ENCODE measurements around the gene OCSTAMP. TPM values are rescaled to one million over a fixed set of nuclear protein-coding genes. Genes with fewer than 3 reads are reported as not detected.

OCSTAMP gene
- total and polyA plus RNA-seq, 2 experiments from 2014 or later = 0.32 to 0.45 TPM

DNA sequence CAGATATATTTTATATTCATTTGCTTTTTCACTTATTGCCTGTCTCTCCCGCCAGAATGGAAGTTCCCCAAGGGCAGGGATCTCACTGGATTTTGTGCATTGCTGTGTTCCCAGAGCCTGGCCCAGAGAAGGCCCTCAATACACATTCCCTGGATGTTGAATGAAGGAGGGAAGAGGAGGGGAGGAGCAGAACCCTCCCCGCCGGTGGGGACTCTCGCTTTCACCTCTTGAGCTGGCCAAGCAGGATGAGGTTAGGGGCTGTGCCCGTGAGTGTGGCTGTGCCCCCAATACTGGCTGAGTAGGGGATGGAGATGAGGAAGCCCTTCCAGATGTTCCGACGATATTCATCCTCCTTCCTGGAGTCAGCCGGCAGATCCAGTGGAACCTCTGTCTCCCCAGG is 45.5 kb upstream of the OCSTAMP start (continued):
- TF ChIP-seq, protein P1, sequence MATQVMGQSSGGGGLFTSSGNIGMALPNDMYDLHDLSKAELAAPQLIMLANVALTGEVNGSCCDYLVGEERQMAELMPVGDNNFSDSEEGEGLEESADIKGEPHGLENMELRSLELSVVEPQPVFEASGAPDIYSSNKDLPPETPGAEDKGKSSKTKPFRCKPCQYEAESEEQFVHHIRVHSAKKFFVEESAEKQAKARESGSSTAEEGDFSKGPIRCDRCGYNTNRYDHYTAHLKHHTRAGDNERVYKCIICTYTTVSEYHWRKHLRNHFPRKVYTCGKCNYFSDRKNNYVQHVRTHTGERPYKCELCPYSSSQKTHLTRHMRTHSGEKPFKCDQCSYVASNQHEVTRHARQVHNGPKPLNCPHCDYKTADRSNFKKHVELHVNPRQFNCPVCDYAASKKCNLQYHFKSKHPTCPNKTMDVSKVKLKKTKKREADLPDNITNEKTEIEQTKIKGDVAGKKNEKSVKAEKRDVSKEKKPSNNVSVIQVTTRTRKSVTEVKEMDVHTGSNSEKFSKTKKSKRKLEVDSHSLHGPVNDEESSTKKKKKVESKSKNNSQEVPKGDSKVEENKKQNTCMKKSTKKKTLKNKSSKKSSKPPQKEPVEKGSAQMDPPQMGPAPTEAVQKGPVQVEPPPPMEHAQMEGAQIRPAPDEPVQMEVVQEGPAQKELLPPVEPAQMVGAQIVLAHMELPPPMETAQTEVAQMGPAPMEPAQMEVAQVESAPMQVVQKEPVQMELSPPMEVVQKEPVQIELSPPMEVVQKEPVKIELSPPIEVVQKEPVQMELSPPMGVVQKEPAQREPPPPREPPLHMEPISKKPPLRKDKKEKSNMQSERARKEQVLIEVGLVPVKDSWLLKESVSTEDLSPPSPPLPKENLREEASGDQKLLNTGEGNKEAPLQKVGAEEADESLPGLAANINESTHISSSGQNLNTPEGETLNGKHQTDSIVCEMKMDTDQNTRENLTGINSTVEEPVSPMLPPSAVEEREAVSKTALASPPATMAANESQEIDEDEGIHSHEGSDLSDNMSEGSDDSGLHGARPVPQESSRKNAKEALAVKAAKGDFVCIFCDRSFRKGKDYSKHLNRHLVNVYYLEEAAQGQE (IDR thresholded peaks at IDR 0.05; ENCODE audit: unreplicated experiment) = no peak

DNA sequence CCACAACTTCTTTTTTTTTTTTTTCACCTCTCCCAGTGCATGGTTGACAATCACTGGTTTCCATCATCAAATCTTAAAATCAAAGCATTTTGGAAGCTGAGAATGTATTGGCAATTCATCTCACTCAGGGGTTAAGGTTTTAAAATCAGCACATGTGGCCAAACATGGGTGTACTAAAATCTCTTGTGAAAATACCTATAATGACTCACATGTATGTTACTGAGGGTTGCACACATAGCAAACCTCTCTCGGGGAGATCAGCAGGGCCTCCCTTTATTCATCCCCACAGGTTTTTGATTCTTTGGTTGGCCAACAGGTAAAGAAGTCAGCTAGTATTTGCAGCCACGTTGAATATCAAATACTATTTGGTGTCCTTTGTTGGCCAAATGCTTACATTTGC is 44.3 kb upstream of the OCSTAMP start:
- H3K27ac ChIP-seq (ENCODE audit: low read depth) = peak overlapping the region; percentile 83
- no peak overlapping the region for H3K4me3 Mint-ChIP-seq
- no peak for TF ChIP-seq JUNB (IDR thresholded peaks at IDR 0.05; ENCODE audit: unreplicated experiment)
- TF ChIP-seq EZH2phosphoT487 (IDR thresholded peaks at IDR 0.05; ENCODE audit: unreplicated experiment) = no peak
- TF ChIP-seq CREB1 (CRISPR knock-in tag; IDR thresholded peaks at IDR 0.05; ENCODE audit: low read depth) = no peak
- no peak for TF ChIP-seq STAT1 (IDR thresholded peaks at IDR 0.05; ENCODE audit: unreplicated experiment)
- TF ChIP-seq ZNF114 (CRISPR knock-in tag; IDR thresholded peaks at IDR 0.05) = no peak
- TF ChIP-seq, protein P1 (IDR thresholded peaks at IDR 0.05; ENCODE audit: unreplicated experiment) = no peak
- TF ChIP-seq, protein P2, sequence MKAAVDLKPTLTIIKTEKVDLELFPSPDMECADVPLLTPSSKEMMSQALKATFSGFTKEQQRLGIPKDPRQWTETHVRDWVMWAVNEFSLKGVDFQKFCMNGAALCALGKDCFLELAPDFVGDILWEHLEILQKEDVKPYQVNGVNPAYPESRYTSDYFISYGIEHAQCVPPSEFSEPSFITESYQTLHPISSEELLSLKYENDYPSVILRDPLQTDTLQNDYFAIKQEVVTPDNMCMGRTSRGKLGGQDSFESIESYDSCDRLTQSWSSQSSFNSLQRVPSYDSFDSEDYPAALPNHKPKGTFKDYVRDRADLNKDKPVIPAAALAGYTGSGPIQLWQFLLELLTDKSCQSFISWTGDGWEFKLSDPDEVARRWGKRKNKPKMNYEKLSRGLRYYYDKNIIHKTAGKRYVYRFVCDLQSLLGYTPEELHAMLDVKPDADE (IDR thresholded peaks at IDR 0.05) = no peak
- no peak for TF ChIP-seq ZNF331 (CRISPR knock-in tag; IDR thresholded peaks at IDR 0.05; ENCODE audit: low read depth)
- TF ChIP-seq, protein P3, sequence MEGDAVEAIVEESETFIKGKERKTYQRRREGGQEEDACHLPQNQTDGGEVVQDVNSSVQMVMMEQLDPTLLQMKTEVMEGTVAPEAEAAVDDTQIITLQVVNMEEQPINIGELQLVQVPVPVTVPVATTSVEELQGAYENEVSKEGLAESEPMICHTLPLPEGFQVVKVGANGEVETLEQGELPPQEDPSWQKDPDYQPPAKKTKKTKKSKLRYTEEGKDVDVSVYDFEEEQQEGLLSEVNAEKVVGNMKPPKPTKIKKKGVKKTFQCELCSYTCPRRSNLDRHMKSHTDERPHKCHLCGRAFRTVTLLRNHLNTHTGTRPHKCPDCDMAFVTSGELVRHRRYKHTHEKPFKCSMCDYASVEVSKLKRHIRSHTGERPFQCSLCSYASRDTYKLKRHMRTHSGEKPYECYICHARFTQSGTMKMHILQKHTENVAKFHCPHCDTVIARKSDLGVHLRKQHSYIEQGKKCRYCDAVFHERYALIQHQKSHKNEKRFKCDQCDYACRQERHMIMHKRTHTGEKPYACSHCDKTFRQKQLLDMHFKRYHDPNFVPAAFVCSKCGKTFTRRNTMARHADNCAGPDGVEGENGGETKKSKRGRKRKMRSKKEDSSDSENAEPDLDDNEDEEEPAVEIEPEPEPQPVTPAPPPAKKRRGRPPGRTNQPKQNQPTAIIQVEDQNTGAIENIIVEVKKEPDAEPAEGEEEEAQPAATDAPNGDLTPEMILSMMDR (conservative IDR thresholded peaks at IDR 0.05; ENCODE audit: low read depth in 2 of 2) = no peak
- no peak for TF ChIP-seq POLR2AphosphoS5 (IDR thresholded peaks at IDR 0.05; ENCODE audit: low read depth)
- TF ChIP-seq NANOG (IDR thresholded peaks at IDR 0.05; ENCODE audit: borderline replicate concordance) = no peak

More for the DNA sequence above, 44.3 kb upstream of the OCSTAMP start:
- H3K36me3 ChIP-seq (ENCODE audit: insufficient read depth) = no peaks in the 10 kb centered on the region
- peaks cover 22% of the 10 kb centered on the region for H3K4me1 Mint-ChIP-seq
- H3K4me1 ChIP-seq (ENCODE audit: insufficient read depth) = peaks cover 22% of the 10 kb centered on the region
- no peaks in the 10 kb centered on the region for H3K9me3 Mint-ChIP-seq
- H4K20me1 ChIP-seq (replicated peaks; ENCODE audit: insufficient read depth) = no peaks in the 10 kb centered on the region
- H3K79me2 ChIP-seq (replicated peaks; ENCODE audit: insufficient read depth) = no peaks in the 10 kb centered on the region
- H3K27me3 Mint-ChIP-seq (ENCODE audit: insufficient read depth, low read depth, poor library complexity) = peaks cover 3% of the 10 kb centered on the region
- no peaks in the 10 kb centered on the region for H3K27me3 ChIP-seq (ENCODE audit: insufficient read depth)
- H2AFZ ChIP-seq = no peak overlapping the region
- ATAC-seq (peak; percentile 32), DNase-seq (ENCODE audit: low spot score) (peak; percentile 35)
- H3K4me3 ChIP-seq = no peak overlapping the region
- H3K9me2 ChIP-seq (ENCODE audit: insufficient read depth) = no peaks in the 10 kb centered on the region
- peaks cover 5% of the 10 kb centered on the region; the same call in 1 of the 3 replicates for H3K36me3 Mint-ChIP-seq (ENCODE audit: low read depth)
- H3K4me2 ChIP-seq = peak overlapping the region; percentile 11
- H3K27ac Mint-ChIP-seq = no peak overlapping the region
- 0 out of 2 replicates have a peak, but pooled peaks cover 3% of the 10 kb centered on the region for H3F3A ChIP-seq (replicated peaks; ENCODE audit: low read depth)

Measured in GM23338 (cell line).